Ascending aorta (tissue), 2 donors: Measurements from ENCODE around the gene ROBO4. TPM values are rescaled to one million over a fixed set of nuclear protein-coding genes. Genes with fewer than 3 reads are reported as not detected.

Source experiments
- DNase-seq, 2 donors: peaks; one replicate each; pipeline ENCODE4 v3.0.0-alpha.2; 2019; ENCODE audit warnings: low spot score in 2 of 2
- H3K27ac ChIP-seq, 2 donors: fragments of 200-600 bp; sonication (generic); one replicate each; pipeline ENCODE4 v1.5.1; 2016 to 2017; ENCODE audit warnings: mild to moderate bottlenecking in 1 of 2
- H3K27me3 ChIP-seq: fragments of 200-600 bp; sonication (generic); one replicate; pipeline ENCODE4 v1.5.1; 2017
- H3K36me3 ChIP-seq, 2 donors: fragments of 200-600 bp; sonication (generic); one replicate each; pipeline ENCODE4 v1.5.1; 2016
- H3K4me1 ChIP-seq, 2 donors: fragments of 200-600 bp; sonication (generic); one replicate each; pipeline ENCODE4 v1.5.1; 2016 to 2017; ENCODE audit warnings: mild to moderate bottlenecking in 1 of 2
- H3K4me3 ChIP-seq, 2 donors: fragments of 200-600 bp; sonication (generic); one replicate each; pipeline ENCODE4 v1.5.1; 2016 to 2017; ENCODE audit warnings: mild to moderate bottlenecking in 1 of 2
- H3K9me3 ChIP-seq, 2 donors: fragments of 200-600 bp; sonication (generic); one replicate each; pipeline ENCODE4 v1.5.1; 2016
- CTCF ChIP-seq, 3 experiments: fragments of 200-600 bp in 2 of 3; fragments of 450-650 bp in 1 of 3; sonication (generic) in 2 of 3; IDR thresholded peaks; one replicate each; pipeline ENCODE4 v1.5.1; 2016 to 2019; ENCODE audit warnings: antibody characterized with exemption in 3 of 3, mild to moderate bottlenecking in 1 of 3, moderate library complexity in 1 of 3
- intact Hi-C: fragments of 100-400 bp; cut with DNase I; formaldehyde crosslinking; loops from one replicate; pipeline ENCODE4 v1.15.1; 2023
- total RNA-seq: library from RNA; depleted of rRNA; stranded (reverse); fragments of >200 nt; gene quantifications from one replicate; pipeline ENCODE4 v1.1.0, GENCODE V29; 2016

Gene ROBO4
- total RNA-seq, 1 donor from 2014 or later, result 51.5 TPM

DNA sequence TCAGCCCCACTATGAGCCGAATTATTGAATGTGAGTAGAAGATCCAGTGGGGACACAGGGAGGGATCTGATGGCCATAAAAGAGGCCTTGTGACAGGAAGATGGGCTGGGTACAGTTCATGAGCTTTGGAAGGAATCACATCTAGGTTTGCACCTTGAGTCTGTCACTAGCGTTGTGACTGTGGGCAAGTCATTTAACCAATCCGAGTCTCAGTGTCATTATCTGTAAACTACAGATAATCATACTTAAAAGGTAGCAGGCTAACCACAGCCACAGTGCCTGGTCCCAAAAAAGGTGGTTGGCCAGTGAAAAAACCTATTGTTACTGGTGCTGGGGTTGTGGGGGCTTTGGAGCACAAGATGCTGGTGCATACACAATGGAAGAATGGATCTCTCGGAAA lies 25.2 kb upstream of the ROBO4 start:
- no peak overlapping the region for H3K27ac ChIP-seq
- TF ChIP-seq CTCF (IDR thresholded peaks at IDR 0.05), result no peak
- H3K36me3 ChIP-seq, result no peaks in the 10 kb centered on the region
- H3K4me1 ChIP-seq, result no peaks in the 10 kb centered on the region
- H3K4me3 ChIP-seq, result no peak overlapping the region
- no peak for DNase-seq
- no peaks in the 10 kb centered on the region for H3K27me3 ChIP-seq
- intact Hi-C loops, result no loop called here
- H3K9me3 ChIP-seq, result no peaks in the 10 kb centered on the region

- no peak overlapping the region for H3K27ac ChIP-seq
- DNase-seq, result peak in 1 of 2 donors; percentile 76
- peak overlapping the region; percentile 43 to 62 for H3K4me3 ChIP-seq
- TF ChIP-seq CTCF (IDR thresholded peaks at IDR 0.05), result no peak
- no peaks in the 10 kb centered on the region for H3K36me3 ChIP-seq
- H3K9me3 ChIP-seq, result no peaks in the 10 kb centered on the region
- no peaks in the 10 kb centered on the region for H3K27me3 ChIP-seq
- intact Hi-C loops, result no loop called here
- no peaks in the 10 kb centered on the region for H3K4me1 ChIP-seq
These were observed 23.4 kb upstream of the ROBO4 start for GRCh38 chr11:124920870-124921609.

GRCh38 chr11:124920356-124920755 lies 22.7 kb upstream of the ROBO4 start:
- intact Hi-C loops, result no loop called here
- H3K27me3 ChIP-seq, result no peaks in the 10 kb centered on the region
- no peak overlapping the region for H3K27ac ChIP-seq
- DNase-seq, result no peak
- H3K4me3 ChIP-seq, result peak overlapping the region in 1 of 2 donors; percentile 62
- no peaks in the 10 kb centered on the region for H3K4me1 ChIP-seq
- no peaks in the 10 kb centered on the region for H3K9me3 ChIP-seq
- TF ChIP-seq CTCF (IDR thresholded peaks at IDR 0.05), result no peak
- no peaks in the 10 kb centered on the region for H3K36me3 ChIP-seq

- intact Hi-C loops, result no loop called here
- Histone ChIP-seq H3K9me3 (no peaks in the 10 kb centered on the region), H3K4me1 (no peaks in the 10 kb centered on the region), H3K27me3 (no peaks in the 10 kb centered on the region), H3K36me3 (no peaks in the 10 kb centered on the region), H3K27ac (no peak overlapping the region), H3K4me3 (no peak overlapping the region)
- TF ChIP-seq CTCF (IDR thresholded peaks at IDR 0.05), result no peak
- no peak for DNase-seq
These were observed 22.2 kb upstream of the ROBO4 start for GRCh38 chr11:124919898-124920297.

DNA sequence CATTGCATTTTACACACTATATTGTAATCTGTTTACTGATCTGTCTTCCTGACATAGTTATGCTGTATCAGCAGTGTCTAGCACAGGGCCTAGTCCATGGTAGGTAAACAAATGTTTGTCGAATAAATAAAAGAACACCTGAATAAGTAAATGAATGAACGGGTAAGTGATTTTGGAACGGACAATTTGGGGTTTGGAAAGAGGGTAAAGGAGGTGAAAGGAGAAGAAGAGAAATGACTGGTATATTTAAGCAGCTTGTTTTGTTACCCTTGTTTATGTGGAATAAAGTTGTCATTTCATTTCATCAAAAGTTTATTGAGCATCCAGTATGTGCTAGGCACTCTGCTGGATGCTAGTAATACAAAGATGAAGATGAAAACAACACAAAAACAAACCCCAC lies 21.3 kb upstream of the ROBO4 start, which contains the start of gene HEPN1:
HEPN1 (plus strand) TSS at position 301 of the 400 bp plus-strand sequence.
- no peaks in the 10 kb centered on the region for H3K27me3 ChIP-seq
- TF ChIP-seq CTCF (IDR thresholded peaks at IDR 0.05), result no peak
- no peaks in the 10 kb centered on the region for H3K36me3 ChIP-seq
- H3K4me1 ChIP-seq, result no peaks in the 10 kb centered on the region
- H3K4me3 ChIP-seq, result no peak within 1 kb of the TSS
- H3K9me3 ChIP-seq, result no peaks in the 10 kb centered on the region
- no peak within 1 kb of the TSS for H3K27ac ChIP-seq
- DNase-seq, result no peak
- intact Hi-C loops, result no loop called here
